GDM1 (cell line): ENCODE measurements around the gene DSCAML1.
"Not testable (repeated sequence)": the region's sequence is repeated elsewhere in the genome, so short reads cannot be mapped to it uniquely, and the experiment has no call there.

Experiments
- DNase-seq: peaks from one replicate; lab custom pipeline; 2025; lab: John Stamatoyannopoulos, UW

Gene DSCAML1

GRCh38 chr11:117819096-117820040 lies 22.4 kb upstream of the DSCAML1 start:
- DNase-seq: peak; percentile 75

GRCh38 chr11:117818041-117818873 lies 21.2 kb upstream of the DSCAML1 start:
- no peak for DNase-seq

GRCh38 chr11:117817368-117818040 lies 20.5 kb upstream of the DSCAML1 start:
- DNase-seq: peak; percentile 65

GRCh38 chr11:117816846-117817367 lies 19.9 kb upstream of the DSCAML1 start:
- DNase-seq: no peak

- DNase-seq: no peak
Observed at GRCh38 chr11:117816151-117816741, 19.2 kb upstream of the DSCAML1 start.

GRCh38 chr11:117815262-117815803 lies 18.3 kb upstream of the DSCAML1 start:
- peak; percentile 70 for DNase-seq

GRCh38 chr11:117814766-117815261 lies 17.8 kb upstream of the DSCAML1 start:
- DNase-seq: peak; percentile 49

GRCh38 chr11:117814204-117814765 lies 17.3 kb upstream of the DSCAML1 start:
- no peak for DNase-seq

GRCh38 chr11:117810056-117810451 lies 13.0 kb upstream of the DSCAML1 start:
- not testable (repeated sequence) for DNase-seq

- peak; percentile 28 for DNase-seq
Observed at GRCh38 chr11:117809236-117810055, 12.4 kb upstream of the DSCAML1 start.

GRCh38 chr11:117808784-117809183 lies 11.8 kb upstream of the DSCAML1 start:
- no peak for DNase-seq

GRCh38 chr11:117807482-117808327 lies 10.7 kb upstream of the DSCAML1 start:
- DNase-seq: peak; percentile 35

GRCh38 chr11:117806846-117807245 lies 9.8 kb upstream of the DSCAML1 start:
- no peak for DNase-seq

GRCh38 chr11:117805045-117805444 lies 8.0 kb upstream of the DSCAML1 start:
- DNase-seq: no peak

GRCh38 chr11:117803896-117804295 lies 6.9 kb upstream of the DSCAML1 start:
- DNase-seq: no peak

GRCh38 chr11:117799634-117800033 lies 2.6 kb upstream of the DSCAML1 start:
- no peak for DNase-seq

GRCh38 chr11:117796456-117796871 lies 552 bp downstream of the DSCAML1 start:
- no peak for DNase-seq

- DNase-seq: no peak
Observed at GRCh38 chr11:117795638-117796455, 1.2 kb downstream of the DSCAML1 start.
